GM21367 (cell line): ENCODE measurements around the gene MSL1.

Experiments
- ATAC-seq: cut with Tn5 transposase; IDR thresholded peaks from one replicate; pipeline ENCODE4 v1.9.1; 2021; ENCODE audit not compliant: unreplicated experiment

Gene MSL1

DNA sequence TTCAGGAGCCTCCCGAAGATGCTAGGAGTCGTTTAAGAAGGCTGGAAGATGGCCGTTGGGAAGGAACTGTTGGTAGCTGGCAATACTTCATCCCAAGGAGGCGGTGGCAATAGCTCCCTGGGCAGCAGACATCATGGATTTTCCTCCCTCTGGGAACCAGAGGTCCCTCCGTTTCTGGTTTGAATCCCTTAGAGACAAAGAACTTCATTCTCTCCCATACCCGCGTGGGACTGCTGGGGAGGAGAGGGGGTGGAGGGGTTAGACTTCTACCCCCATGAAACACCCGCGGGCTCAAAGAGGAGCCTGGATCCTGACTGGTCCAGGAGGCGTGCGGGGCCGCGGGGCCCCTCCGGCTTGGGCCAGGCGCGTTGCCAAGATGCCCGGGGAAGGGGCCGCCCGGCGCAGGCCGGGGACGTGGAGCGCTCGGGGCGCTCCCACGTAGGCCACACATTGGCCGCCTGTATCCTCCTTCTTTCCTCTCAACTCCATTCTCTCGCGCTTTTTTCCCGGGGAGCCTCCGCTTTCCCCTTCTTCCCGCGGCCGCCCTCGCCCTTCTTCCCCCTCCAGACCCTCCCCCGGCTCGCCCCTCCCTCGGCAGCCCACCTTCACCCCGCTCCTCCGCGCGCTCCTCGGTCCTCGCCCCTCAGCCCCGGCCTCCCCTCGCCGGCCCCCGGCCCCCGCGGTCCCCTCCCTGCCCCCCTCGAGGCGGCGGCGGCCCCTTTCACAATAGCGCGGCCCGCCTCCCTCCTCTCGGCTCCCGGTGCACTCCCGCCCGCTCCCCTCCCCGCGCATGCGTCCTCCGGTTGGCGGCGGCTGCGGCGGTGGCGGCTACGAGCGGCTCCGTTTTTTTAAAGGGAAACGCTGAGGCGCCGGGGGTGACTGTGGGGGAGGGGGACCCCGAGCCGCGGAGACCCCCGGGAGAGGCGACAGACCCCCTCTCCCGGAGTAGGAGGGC, at the start of gene MSL1:
TSS of gene MSL1 (plus strand) at position 791 of the 955 bp plus-strand sequence. CDS start 642 bp downstream, outside the sequence.
- no peak for ATAC-seq

GRCh38 chr17:40072040-40072734, 49.6 kb upstream of the MSL1 start:
- ATAC-seq: no peak

DNA sequence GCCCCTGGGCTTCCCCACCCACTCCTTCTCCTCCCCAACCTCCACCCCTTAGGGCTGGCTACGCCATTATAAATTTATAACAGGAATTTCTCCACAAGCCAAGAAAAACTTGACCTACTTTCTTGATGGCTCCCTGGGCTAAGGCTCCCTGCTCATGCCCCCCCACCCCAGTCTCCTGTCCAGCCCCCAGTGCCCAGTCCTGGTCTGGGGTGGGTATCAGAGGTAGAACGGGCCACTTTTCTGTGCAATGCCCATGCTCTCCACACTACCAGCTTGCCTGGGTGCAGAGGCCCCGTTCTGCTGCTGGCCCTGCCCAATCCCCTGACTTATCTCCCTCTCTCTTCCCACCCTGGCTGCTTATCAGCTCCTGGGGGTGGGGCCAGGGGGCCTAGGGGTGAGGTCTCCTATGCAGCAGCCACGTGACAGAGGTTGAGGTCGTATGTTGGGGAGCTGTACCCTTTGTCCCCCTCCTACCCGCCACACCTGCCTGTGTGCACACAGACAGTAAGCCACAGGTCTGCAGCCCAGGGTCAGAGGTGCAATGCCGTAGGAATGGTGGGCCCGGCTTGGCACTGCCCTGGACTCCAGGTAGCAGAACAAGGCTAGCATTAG, 48.9 kb upstream of the MSL1 start:
- no peak for ATAC-seq

DNA sequence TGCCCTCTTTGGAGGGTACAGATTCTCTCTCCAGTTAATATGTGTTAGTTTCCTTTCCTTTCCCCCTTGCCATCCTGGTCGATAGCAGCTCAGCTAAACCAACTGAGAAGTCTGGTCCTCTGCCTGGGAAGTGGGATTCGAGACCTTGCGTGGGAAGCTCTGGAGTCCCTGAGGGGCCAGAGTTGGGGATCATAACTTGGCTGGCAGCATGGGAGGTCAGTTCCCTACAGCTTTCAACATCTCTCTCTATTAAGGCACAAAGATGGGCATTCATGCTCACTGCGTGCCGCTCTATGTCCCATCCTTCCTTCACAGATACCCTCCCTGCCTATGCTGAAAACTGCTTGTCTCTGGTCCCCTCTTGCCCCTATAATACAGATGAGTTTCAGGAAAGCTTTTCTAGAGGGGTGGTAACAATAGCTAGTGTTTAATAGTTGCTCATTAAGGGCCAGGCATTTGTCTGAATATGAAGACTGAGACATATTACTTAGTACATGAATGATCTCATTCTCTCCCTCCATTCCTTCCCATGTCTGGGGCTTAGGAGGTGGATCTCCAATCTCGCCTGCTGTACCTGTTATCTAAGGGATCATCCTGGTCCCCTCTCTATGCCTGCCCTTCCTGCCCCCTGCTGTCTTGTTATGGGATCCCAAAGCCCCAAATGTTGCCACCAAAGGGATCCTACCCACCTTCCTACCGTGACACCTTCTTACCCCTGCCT, 48.2 kb upstream of the MSL1 start:
- ATAC-seq: no peak

GRCh38 chr17:40074175-40074512, 47.6 kb upstream of the MSL1 start:
- no peak for ATAC-seq

DNA sequence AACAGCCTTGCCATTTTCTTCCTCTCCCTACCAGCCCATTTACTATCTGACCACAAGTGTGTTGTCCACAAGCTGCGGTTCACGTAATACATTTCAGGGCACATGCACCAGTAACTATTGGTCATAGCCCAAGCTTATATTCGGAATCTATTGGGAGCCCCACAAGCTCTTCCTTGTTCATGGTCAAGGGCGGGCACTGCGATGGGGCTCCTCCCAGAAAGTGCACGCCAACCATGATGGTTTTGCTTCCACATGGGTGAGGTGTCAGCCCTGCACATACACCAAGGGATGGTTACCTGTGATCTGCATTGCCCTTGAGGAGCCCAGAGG, 46.9 kb upstream of the MSL1 start:
- ATAC-seq: no peak

- no peak for ATAC-seq
Measured at GRCh38 chr17:40075201-40075941, 46.4 kb upstream of the MSL1 start.

- no peak for ATAC-seq
Measured at GRCh38 chr17:40075942-40076498, 45.8 kb upstream of the MSL1 start.

GRCh38 chr17:40076591-40076990, 45.2 kb upstream of the MSL1 start:
- no peak for ATAC-seq

- no peak for ATAC-seq
Measured at GRCh38 chr17:40079545-40079944, 42.2 kb upstream of the MSL1 start.

- no peak for ATAC-seq
Measured at GRCh38 chr17:40084477-40084876, 37.3 kb upstream of the MSL1 start.

- ATAC-seq: no peak
Measured at GRCh38 chr17:40086150-40087044, 35.4 kb upstream of the MSL1 start.

- ATAC-seq: no peak
Measured at GRCh38 chr17:40087049-40087794, 34.5 kb upstream of the MSL1 start.

DNA sequence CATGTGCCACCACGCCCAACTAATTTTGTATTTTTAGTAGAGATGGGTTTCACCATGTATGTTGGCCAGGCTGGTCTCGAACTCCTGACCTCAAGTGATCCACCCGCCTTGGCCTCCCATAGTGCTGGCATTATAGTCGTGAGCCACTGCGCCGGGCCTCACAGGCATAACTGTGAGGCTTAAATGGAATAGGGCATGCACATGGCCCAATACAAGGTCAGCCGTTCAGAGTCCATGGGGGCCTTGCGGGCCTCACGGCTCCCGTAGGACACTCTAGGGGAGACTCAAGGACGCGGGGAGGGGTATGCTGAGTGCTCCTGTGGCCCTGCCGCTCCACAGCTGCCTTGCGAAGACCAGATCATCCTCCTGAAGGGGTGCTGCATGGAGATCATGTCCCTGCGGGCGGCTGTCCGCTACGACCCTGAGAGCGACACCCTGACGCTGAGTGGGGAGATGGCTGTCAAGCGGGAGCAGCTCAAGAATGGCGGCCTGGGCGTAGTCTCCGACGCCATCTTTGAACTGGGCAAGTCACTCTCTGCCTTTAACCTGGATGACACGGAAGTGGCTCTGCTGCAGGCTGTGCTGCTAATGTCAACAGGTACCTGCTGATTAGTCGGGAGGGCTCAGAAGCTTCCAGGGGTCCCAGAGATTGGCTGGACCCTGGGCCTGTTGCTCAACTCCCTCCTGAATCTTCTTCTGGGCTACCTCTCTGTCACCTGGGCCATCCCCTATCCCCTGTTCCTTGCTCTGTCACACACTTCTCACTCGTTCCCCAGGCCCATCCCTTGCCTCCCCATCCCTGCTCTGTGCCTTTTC, 33.7 kb upstream of the MSL1 start:
- ATAC-seq: no peak

DNA sequence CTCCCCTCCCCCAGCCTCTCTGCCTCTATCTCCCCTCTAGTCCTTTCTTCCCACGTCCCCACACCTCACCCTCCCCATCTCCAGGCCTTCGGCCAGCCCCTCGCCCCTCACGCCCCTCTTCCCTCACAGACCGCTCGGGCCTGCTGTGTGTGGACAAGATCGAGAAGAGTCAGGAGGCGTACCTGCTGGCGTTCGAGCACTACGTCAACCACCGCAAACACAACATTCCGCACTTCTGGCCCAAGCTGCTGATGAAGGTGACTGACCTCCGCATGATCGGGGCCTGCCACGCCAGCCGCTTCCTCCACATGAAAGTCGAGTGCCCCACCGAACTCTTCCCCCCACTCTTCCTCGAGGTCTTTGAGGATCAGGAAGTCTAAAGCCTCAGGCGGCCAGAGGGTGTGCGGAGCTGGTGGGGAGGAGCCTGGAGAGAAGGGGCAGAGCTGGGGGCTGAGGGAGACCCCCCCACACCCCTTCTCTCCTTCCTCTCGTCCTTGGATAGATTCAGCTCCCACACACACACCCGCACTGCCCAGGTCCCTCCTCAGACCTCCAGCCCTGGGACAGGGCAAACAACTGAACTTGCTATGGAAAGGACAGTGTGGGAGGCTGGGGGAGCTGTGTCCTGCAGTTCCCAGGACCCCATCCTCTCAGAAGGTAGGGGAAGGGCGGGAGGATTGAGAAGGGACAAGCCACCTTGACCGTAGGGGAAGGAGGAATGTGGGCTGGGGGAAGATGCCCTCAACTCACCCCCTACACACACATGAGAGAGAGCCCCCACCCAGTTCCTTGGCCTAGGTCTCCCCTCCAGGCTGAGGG, 32.5 kb upstream of the MSL1 start:
- no peak for ATAC-seq

GRCh38 chr17:40090237-40091119, 31.3 kb upstream of the MSL1 start:
- ATAC-seq: no peak
